AG10803 (cell line): ENCODE data around the gene EML6.

ENCODE experiments used
- DNase-seq: peaks from one replicate; pipeline ENCODE4 v3.0.0; 2010; ENCODE audit warnings: low read depth
- H3K4me3 ChIP-seq: 2 replicates; pipeline ENCODE4 v1.5.1; 2011; ENCODE audit warnings: mild to moderate bottlenecking, low read length, control low read depth
- TF ChIP-seq, protein P1 (sequence below): conservative IDR thresholded peaks from 2 replicates; pipeline ENCODE4 v1.5.1; 2011; ENCODE audit warnings: mild to moderate bottlenecking, low read length, control low read depth, inconsistent platforms

The EML6 gene

GRCh38 chr2:54969940-54970338, 246.5 kb downstream of the EML6 start:
- H3K4me3 ChIP-seq = no peak overlapping the region
- DNase-seq = no peak
- TF ChIP-seq, protein P1, sequence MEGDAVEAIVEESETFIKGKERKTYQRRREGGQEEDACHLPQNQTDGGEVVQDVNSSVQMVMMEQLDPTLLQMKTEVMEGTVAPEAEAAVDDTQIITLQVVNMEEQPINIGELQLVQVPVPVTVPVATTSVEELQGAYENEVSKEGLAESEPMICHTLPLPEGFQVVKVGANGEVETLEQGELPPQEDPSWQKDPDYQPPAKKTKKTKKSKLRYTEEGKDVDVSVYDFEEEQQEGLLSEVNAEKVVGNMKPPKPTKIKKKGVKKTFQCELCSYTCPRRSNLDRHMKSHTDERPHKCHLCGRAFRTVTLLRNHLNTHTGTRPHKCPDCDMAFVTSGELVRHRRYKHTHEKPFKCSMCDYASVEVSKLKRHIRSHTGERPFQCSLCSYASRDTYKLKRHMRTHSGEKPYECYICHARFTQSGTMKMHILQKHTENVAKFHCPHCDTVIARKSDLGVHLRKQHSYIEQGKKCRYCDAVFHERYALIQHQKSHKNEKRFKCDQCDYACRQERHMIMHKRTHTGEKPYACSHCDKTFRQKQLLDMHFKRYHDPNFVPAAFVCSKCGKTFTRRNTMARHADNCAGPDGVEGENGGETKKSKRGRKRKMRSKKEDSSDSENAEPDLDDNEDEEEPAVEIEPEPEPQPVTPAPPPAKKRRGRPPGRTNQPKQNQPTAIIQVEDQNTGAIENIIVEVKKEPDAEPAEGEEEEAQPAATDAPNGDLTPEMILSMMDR = no peak

DNA sequence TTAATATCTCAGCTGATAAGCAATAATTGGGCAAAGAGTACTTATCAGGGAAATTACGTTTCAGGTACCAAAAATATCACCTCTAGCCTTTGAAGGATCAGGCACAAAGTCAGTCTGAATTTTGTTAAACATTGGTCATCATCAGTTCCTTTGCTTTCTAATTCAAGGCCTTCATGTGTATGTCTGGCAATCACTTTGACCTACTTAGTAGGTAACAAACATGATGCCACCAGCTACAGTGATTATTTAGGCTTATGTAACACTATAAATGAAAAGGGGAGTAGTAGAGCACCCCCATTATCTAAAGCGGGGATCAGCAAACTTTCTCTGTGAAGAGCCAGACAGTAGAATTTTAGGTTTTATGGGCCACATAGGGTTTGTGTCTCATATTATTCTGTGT, 251.7 kb downstream of the EML6 start:
- TF ChIP-seq, protein P1 = no peak
- H3K4me3 ChIP-seq = no peak overlapping the region
- no peak for DNase-seq

DNA sequence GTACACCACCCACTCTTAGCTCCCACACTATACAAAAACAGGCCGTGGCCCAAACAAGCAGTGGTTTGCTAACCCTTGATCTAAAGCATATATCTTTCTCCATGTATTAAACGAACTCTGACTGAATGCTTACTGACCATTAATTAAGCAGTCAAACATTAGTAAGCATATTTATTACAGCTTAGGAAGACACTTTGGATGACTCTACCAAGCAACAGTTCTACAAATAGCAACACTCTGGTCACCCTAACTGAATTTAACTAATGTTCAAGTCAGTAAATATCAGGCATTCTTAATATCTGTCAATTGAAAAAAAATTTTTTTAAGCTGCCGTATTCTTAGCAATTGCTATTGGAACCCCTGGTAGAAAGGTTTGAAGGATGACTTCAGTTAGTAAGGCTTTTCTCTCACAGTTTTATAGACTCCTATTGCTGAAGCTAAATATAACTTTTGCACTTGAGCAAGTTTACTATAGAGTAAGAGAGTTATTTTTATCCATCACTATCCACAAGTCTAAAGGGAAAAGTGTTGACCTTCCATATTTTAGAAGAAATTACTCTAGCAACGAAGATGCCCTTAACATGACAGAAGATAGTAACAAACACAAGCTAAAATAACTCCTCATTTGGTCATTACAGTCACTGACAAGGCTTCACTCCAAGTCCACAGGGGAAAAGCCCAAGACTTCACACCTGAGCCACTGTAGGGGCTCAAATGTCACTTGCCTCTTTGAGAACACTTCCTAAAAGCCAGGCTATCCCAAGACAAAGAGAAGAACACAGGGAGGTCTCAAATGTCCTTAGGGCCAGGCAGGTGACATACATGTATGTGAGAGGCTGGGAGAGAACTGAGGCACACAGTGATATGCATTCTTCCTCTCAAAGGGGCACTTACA, 252.4 kb downstream of the EML6 start:
- H3K4me3 ChIP-seq = no peak overlapping the region
- TF ChIP-seq, protein P1 = no peak
- DNase-seq = no peak

GRCh38 chr2:54977149-54977548, 253.7 kb downstream of the EML6 start:
- H3K4me3 ChIP-seq = no peak overlapping the region
- DNase-seq = no peak
- TF ChIP-seq, protein P1 = no peak

- DNase-seq = peak; percentile 49
- H3K4me3 ChIP-seq = no peak overlapping the region
- TF ChIP-seq, protein P1 = no peak
Measured at GRCh38 chr2:54979321-54980044, 256.0 kb downstream of the EML6 start.

- TF ChIP-seq, protein P1 = no peak
Measured at GRCh38 chr2:54981385-54981784, 257.9 kb downstream of the EML6 start.

More at GRCh38 chr2:54981385-54981784, 257.9 kb downstream of the EML6 start:
- DNase-seq = no peak
- H3K4me3 ChIP-seq = no peak overlapping the region
